Measurements from ENCODE around the gene TAP1. TPM values are rescaled to one million over a fixed set of nuclear protein-coding genes. Genes with fewer than 3 reads are reported as not detected.
A peak's percentile ranks its signal among the peaks of the same experiment; 100 is the strongest.

Gene TAP1
- total RNA-seq, 1 experiment from 2014 or later = 13.6 TPM

DNA sequence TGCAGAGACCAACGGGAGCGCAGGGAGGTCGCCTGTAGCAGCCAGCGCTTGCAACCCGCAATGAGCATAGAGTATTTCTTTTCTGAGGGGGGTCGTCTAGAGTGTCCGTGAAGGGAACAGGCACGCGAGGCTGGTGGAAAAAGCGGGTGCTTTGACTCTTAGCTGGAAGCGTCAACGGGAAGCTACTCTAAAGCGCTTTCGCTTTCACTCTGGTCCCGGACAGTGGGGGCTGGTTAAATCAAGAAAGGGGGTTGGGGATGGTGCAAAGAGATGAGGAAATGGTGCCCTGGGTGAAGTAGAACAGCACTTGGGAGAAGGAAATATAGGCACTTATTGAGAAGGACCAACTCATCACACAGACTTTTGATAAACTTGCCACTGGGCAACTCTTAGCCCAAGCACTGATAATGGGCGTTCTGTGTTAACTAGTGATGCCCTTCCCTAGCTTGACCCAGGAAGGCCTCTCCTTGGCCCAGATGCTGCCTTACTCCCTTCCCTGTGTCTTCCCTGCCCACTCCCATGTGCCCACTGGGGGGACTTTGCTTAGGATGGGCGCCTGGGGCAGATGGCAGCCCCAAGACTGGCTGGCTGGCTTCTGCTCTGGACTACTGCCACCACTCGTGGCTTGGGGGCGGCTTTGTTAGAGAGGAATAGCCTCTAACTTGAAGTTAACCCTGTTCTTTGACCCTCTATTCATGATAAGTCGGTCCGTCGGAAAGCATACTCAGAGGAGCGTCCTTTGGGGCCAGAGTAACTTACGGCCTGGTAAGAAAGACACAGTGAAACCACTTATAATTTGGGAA lies 1.1 kb upstream of the TAP1 start:
- H3K27ac Mint-ChIP-seq = no peak overlapping the region
- ChIA-PET CTCF (interaction anchor here (0.9 to 9.4 kb wide), 9 partner anchors 10 to 130 kb away, joined by 3 to 291 read pairs (median 7); partner anchors contain the start of genes PSMB8 and TAP2), POLR2A (interaction anchor here (1.8 to 3.6 kb wide), 3 partner anchors 10 to 40 kb away, joined by 8 to 28 read pairs (median 16); partner anchors contain the start of genes PSMB8 and TAP2)
- H3K36me3 Mint-ChIP-seq = peaks cover 9% of the 10 kb centered on the region
- H3K27me3 Mint-ChIP-seq (ENCODE audit: low read depth) = peaks cover 92% of the 10 kb centered on the region
- DNase-seq (ENCODE audit: low spot score) = no peak
- peaks cover 14% of the 10 kb centered on the region for H3K4me1 Mint-ChIP-seq
- TF ChIP-seq ZNF263 (CRISPR knock-in tag; IDR thresholded peaks at IDR 0.05; ENCODE audit: low read depth) (0 out of 2 replicates have a peak, but pooled peaks have one; percentile 8), IRF2 (CRISPR knock-in tag; IDR thresholded peaks at IDR 0.05; ENCODE audit: borderline replicate concordance, low read depth) (no peak), ZNF671 (CRISPR knock-in tag; IDR thresholded peaks at IDR 0.05) (no peak)
- TF ChIP-seq, protein P1, sequence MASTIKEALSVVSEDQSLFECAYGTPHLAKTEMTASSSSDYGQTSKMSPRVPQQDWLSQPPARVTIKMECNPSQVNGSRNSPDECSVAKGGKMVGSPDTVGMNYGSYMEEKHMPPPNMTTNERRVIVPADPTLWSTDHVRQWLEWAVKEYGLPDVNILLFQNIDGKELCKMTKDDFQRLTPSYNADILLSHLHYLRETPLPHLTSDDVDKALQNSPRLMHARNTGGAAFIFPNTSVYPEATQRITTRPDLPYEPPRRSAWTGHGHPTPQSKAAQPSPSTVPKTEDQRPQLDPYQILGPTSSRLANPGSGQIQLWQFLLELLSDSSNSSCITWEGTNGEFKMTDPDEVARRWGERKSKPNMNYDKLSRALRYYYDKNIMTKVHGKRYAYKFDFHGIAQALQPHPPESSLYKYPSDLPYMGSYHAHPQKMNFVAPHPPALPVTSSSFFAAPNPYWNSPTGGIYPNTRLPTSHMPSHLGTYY (CRISPR knock-in tag; IDR thresholded peaks at IDR 0.05) = no peak
- no peaks in the 10 kb centered on the region for H3K9me3 Mint-ChIP-seq
- H3K4me3 Mint-ChIP-seq = peak overlapping the region; percentile 88
- no peak for ATAC-seq

DNA sequence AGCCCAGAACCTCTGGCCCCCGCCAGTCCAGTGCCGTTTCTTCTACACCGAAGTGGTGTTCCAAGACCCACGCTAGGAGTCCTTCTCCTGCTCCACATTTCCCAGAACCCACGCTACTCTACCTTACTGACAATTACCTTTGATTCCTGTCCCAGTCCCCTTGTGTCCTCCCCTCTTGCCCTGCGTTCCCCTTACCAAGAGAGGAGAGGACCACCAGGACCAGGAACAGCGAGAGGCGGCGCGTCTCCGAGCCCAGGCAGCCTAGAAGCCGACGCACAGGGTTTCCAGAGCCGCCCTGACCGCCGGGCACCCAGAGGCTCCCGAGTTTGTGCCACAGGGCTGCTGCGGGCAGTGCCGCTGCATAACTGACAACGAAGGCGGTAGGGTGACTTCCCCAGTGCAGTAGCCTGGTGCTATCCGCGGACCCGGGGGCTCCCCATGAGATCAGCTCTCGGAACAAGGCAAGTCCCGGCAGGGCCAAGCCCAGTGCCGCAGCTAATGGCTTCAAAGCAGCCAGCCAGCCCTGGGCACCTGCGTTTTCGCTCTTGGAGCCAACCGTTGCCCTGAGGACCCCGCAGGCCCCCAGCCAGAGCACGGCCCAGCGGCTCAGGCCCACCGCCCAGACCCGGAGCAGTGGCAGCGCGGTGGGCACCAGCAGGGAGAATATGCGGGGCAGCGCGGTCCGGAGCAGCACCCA lies 512 bp downstream of the TAP1 start:
- Mint-ChIP-seq H3K4me1 (peaks cover 14% of the 10 kb centered on the region), H3K4me3 (peak overlapping the region; percentile 88), H3K27ac (no peak overlapping the region), H3K9me3 (no peaks in the 10 kb centered on the region), H3K27me3 (ENCODE audit: low read depth) (peaks cover 93% of the 10 kb centered on the region), H3K36me3 (peaks cover 9% of the 10 kb centered on the region)
- peak; percentile 13 for ATAC-seq
- POLR2A ChIA-PET = interaction anchor here (1.1 to 3.6 kb wide), 6 partner anchors 8 to 722 kb away, joined by 3 to 28 read pairs (median 6); partner anchors contain the start of genes FKBPL, PSMB8 and TAP2
- DNase-seq (ENCODE audit: low spot score) = peak; percentile 53
- CTCF ChIA-PET = interaction anchor here (0.7 to 9.4 kb wide), 20 partner anchors 8 to 319 kb away, joined by 3 to 291 read pairs (median 5); partner anchors contain the start of genes HLA-DMA, PSMB8 and TAP2
- TF ChIP-seq KAT7 (CRISPR knock-in tag; IDR thresholded peaks at IDR 0.05; ENCODE audit: borderline replicate concordance) (0 out of 2 replicates have a peak, but pooled peaks have one; percentile 67), NR3C1 (CRISPR knock-in tag; conservative IDR thresholded peaks at IDR 0.05; ENCODE audit: low read depth) (no peak), ZNF423 (CRISPR knock-in tag; IDR thresholded peaks at IDR 0.05) (no peak), CREM (CRISPR knock-in tag; IDR thresholded peaks at IDR 0.05) (no peak), SMAD3 (CRISPR knock-in tag; IDR thresholded peaks at IDR 0.05; ENCODE audit: borderline replicate concordance) (no peak), RORB (CRISPR knock-in tag; IDR thresholded peaks at IDR 0.05) (no peak), GABPB1 (CRISPR knock-in tag; IDR thresholded peaks at IDR 0.05) (0 out of 2 replicates have a peak, but pooled peaks have one; percentile 7)
- TF ChIP-seq, protein P2, sequence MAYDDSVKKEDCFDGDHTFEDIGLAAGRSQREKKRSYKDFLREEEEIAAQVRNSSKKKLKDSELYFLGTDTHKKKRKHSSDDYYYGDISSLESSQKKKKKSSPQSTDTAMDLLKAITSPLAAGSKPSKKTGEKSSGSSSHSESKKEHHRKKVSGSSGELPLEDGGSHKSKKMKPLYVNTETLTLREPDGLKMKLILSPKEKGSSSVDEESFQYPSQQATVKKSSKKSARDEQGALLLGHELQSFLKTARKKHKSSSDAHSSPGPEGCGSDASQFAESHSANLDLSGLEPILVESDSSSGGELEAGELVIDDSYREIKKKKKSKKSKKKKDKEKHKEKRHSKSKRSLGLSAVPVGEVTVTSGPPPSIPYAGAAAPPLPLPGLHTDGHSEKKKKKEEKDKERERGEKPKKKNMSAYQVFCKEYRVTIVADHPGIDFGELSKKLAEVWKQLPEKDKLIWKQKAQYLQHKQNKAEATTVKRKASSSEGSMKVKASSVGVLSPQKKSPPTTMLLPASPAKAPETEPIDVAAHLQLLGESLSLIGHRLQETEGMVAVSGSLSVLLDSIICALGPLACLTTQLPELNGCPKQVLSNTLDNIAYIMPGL (CRISPR knock-in tag; IDR thresholded peaks at IDR 0.05) = peak; percentile 27; the same call in 1 of the 2 replicates

DNA sequence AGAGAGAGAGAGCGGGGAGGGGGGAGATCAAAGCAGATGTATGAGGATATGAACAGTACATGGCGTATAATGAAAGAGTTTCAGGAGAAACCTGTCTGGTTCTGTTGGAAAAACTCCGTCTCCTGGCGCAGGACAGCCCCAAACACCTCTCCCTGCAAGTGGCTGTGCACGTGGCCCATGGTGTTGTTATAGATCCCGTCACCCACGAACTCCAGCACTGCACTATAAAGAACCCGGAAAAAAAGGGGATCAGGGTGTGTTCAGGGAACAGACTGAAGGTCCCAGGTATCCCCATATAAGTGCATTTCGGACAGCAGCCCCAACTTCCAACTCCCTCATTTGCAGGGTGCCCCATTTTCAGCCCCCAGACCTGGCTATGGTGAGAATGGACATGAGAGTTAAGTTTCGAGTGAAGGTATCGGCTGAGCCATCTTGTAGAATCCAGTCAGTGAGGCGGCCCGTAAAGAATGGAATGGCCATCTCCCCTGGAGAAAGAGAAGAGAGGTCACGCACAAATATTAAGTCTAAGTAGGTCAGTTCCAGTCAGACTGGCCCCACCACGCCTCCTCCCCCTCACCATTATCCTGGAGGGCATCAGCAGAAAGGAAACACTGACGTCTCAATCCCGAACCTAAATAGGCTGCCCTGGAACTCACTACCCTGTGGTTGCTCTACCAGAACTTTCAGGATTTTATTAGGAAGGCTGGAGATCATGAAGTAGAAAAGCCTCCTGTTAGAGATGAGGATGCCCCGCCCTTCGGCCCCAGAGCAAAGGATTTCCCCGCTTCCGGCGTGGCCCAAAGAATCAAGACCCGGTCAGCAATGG lies 1.3 kb downstream of the TAP1 start:
- ChIA-PET CTCF (interaction anchor here (1.1 to 9.4 kb wide), 9 partner anchors 8 to 132 kb away, joined by 4 to 291 read pairs (median 10); partner anchors contain the start of genes HLA-DMA, PSMB8 and TAP2), POLR2A (interaction anchor here (1.1 to 3.6 kb wide), 4 partner anchors 7 to 722 kb away, joined by 3 to 28 read pairs (median 10); partner anchors contain the start of genes FKBPL, PSMB8 and TAP2)
- no peak for ATAC-seq
- Mint-ChIP-seq H3K4me1 (peaks cover 14% of the 10 kb centered on the region), H3K27ac (no peak overlapping the region), H3K9me3 (no peaks in the 10 kb centered on the region), H3K4me3 (peak overlapping the region; percentile 88), H3K36me3 (peaks cover 9% of the 10 kb centered on the region), H3K27me3 (ENCODE audit: low read depth) (peaks cover 93% of the 10 kb centered on the region)
- no peak for TF ChIP-seq JUN (CRISPR knock-in tag; IDR thresholded peaks at IDR 0.05)
- no peak for DNase-seq (ENCODE audit: low spot score)
